Karpas-422 (cell line): ENCODE results near the gene GNG3. TPM values are rescaled to one million over a fixed set of nuclear protein-coding genes. Genes with fewer than 3 reads are reported as not detected.
A peak's percentile ranks its signal among the peaks of the same experiment; 100 is the strongest.

Experiments
- DNase-seq: peaks from one replicate; pipeline ENCODE4 v3.0.0-alpha.2; 2015
- H2AFZ ChIP-seq: fragments of 200-600 bp; sonication (generic); 2 replicates; pipeline ENCODE4 v1.6.1; 2014; ENCODE audit warnings: antibody characterized with exemption, low read length, mixed read lengths
- H3K27ac ChIP-seq: fragments of 200-600 bp; sonication (generic); 2 replicates; pipeline ENCODE4 v1.5.1; 2014; ENCODE audit warnings: mild to moderate bottlenecking, low read length, moderate library complexity
- H3K27me3 ChIP-seq: fragments of 200-600 bp; sonication (generic); 2 replicates; pipeline ENCODE4 v1.6.1; 2014; ENCODE audit warnings: low read length, mixed read lengths
- H3K36me3 ChIP-seq: fragments of 200-600 bp; sonication (generic); 2 replicates; pipeline ENCODE4 v1.6.1; 2014; ENCODE audit warnings: low read length, mixed read lengths; ENCODE audit not compliant: insufficient read depth
- H3K4me1 ChIP-seq: fragments of 200-600 bp; sonication (generic); 2 replicates; pipeline ENCODE4 v1.6.1; 2014; ENCODE audit warnings: mild to moderate bottlenecking, low read length, mixed read lengths
- H3K4me2 ChIP-seq: fragments of 200-600 bp; sonication (generic); 2 replicates; pipeline ENCODE4 v1.6.1; 2014; ENCODE audit warnings: low read length, low read depth, mild to moderate bottlenecking; ENCODE audit not compliant: poor library complexity, severe bottlenecking
- H3K4me3 ChIP-seq: fragments of 200-600 bp; sonication (generic); 2 replicates; pipeline ENCODE4 v1.5.1; 2014; ENCODE audit warnings: mild to moderate bottlenecking, antibody characterized with exemption, low read length, mixed read lengths
- H3K79me2 ChIP-seq: fragments of 200-600 bp; sonication (generic); 2 replicates; pipeline ENCODE4 v1.6.1; 2014; ENCODE audit warnings: mild to moderate bottlenecking, low read length, mixed read lengths
- H3K9ac ChIP-seq: fragments of 200-600 bp; sonication (generic); 2 replicates; pipeline ENCODE4 v1.6.0; 2014; ENCODE audit warnings: low read length
- H3K9me2 ChIP-seq: fragments of 200-600 bp; sonication (generic), shearing (Covaris generic); replicated peaks from 2 replicates; pipeline ENCODE4 v1.6.0; 2014; ENCODE audit warnings: mild to moderate bottlenecking, low read length, moderate library complexity; ENCODE audit not compliant: insufficient read depth
- H3K9me3 ChIP-seq: fragments of 300-700, 200-600 bp; sonication (generic); 2 replicates; pipeline ENCODE4 v1.6.1; 2014; ENCODE audit warnings: low read length, mixed read lengths
- H4K20me1 ChIP-seq: fragments of 200-600 bp; sonication (generic); 2 replicates; pipeline ENCODE4 v1.6.1; 2014; ENCODE audit warnings: mild to moderate bottlenecking, antibody characterized with exemption, low read length, low read depth; ENCODE audit not compliant: insufficient read depth
- total RNA-seq: library from RNA; depleted of rRNA; stranded (reverse); fragments of >200 nt; shearing (Covaris generic); gene quantifications from 2 replicates; pipeline ENCODE4 v1.2.3, GENCODE V29; 2014; ENCODE audit warnings: low replicate concordance

Gene GNG3
- total RNA-seq, 1 experiment from 2014 or later, result not detected

- H3K4me1 ChIP-seq, result peaks cover 5% of the 10 kb centered on the region
- no peaks in the 10 kb centered on the region for H3K27me3 ChIP-seq
- H3K36me3 ChIP-seq, result peaks cover 84% of the 10 kb centered on the region
- no peak overlapping the region for H3K27ac ChIP-seq
- H4K20me1 ChIP-seq, result 0 out of 2 replicates have a peak, but pooled peaks cover 4% of the 10 kb centered on the region
- no peak for DNase-seq
- no peaks in the 10 kb centered on the region for H3K9me3 ChIP-seq
- no peak overlapping the region for H2AFZ ChIP-seq
- H3K79me2 ChIP-seq, result peaks cover 62% of the 10 kb centered on the region
- no peaks in the 10 kb centered on the region for H3K9me2 ChIP-seq
- no peak overlapping the region for H3K9ac ChIP-seq
- no peak overlapping the region for H3K4me3 ChIP-seq
- H3K4me2 ChIP-seq, result no peak overlapping the region
These were observed 12.0 kb downstream of the GNG3 start for GRCh38 chr11:62719302-62719978.

DNA sequence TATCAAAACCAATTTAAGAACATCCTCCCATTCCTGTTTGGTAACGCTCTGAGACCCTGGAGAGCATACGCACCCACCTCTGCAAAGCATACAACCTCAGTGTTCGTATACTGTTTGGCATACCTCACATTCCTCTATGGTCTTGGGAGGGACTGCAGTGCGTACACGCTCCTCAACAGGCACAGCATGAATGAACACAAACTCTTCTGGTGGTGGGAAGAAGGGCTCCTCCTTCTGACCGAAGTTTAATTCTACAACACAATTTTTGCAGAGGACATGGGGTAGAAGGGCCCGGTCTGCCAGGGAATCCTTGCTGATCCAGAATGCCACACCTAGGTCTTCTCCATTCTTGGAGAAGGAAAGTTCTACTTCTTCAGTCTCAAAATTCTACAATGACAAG lies 14.5 kb downstream of the GNG3 start:
- Histone ChIP-seq H3K27ac (no peak overlapping the region), H3K4me1 (peaks cover 17% of the 10 kb centered on the region), H4K20me1 (peaks cover 25% of the 10 kb centered on the region), H3K27me3 (no peaks in the 10 kb centered on the region), H3K79me2 (peaks cover 74% of the 10 kb centered on the region), H3K9me3 (no peaks in the 10 kb centered on the region), H3K4me3 (no peak overlapping the region), H3K4me2 (no peak overlapping the region), H3K9me2 (no peaks in the 10 kb centered on the region), H3K36me3 (peaks cover 77% of the 10 kb centered on the region), H3K9ac (no peak overlapping the region), H2AFZ (no peak overlapping the region)
- no peak for DNase-seq

DNA sequence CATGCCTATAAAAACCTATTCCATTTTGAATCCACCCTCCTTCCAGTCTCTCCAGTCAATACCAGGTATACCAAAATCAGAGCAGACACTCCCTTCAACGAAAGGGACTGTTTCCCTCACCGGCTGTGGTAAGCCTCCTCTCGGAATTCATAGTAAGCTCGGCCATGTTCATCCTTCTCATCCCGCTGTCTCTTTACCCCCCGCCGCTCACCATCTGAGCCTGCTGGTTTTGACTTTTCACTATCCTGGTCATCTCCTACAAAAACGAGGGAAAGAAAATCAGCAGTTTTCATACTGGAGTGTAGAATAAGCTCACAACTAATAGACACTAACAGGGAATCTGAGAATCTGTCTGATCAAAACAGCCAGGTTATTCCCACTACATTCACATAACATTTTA lies 16.7 kb downstream of the GNG3 start:
- H2AFZ ChIP-seq, result no peak overlapping the region
- H3K9ac ChIP-seq, result peak overlapping the region; percentile 16; the same call in 1 of the 2 replicates
- H3K9me3 ChIP-seq, result no peaks in the 10 kb centered on the region
- peaks cover 17% of the 10 kb centered on the region for H3K4me1 ChIP-seq
- no peaks in the 10 kb centered on the region for H3K27me3 ChIP-seq
- H3K79me2 ChIP-seq, result peaks cover 78% of the 10 kb centered on the region
- no peaks in the 10 kb centered on the region for H3K9me2 ChIP-seq
- peaks cover 25% of the 10 kb centered on the region for H4K20me1 ChIP-seq
- peak overlapping the region; percentile 89 for H3K4me2 ChIP-seq
- H3K4me3 ChIP-seq, result peak overlapping the region; percentile 89; the same call in 1 of the 2 replicates
- DNase-seq, result no peak
- peaks cover 62% of the 10 kb centered on the region for H3K36me3 ChIP-seq
- H3K27ac ChIP-seq, result 0 out of 2 replicates have a peak overlapping the region, but pooled peaks have one; percentile 94

DNA sequence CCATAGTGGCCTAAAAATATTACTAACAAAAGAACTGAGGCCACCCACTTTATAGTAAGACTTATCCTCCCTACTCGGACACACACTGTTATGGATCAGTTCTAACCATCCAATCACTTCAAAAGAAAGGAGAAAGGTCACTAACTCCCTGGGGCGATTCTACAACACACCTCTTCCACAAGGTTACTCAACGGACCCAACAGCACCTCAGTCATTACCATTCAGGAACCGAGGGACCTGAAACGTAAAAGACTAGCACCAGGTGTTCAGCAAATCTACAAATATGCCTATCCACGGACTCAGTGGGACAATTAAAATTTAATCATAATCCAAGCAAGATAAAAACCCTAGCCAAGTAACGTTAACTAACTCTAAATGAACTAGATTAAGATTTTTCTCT lies 18.2 kb downstream of the GNG3 start:
- H3K9me2 ChIP-seq, result no peaks in the 10 kb centered on the region
- peak overlapping the region; percentile 89 for H3K4me3 ChIP-seq
- H2AFZ ChIP-seq, result no peak overlapping the region
- no peak for DNase-seq
- H3K27ac ChIP-seq, result peak overlapping the region; percentile 94
- peak overlapping the region; percentile 89 for H3K4me2 ChIP-seq
- H3K27me3 ChIP-seq, result no peaks in the 10 kb centered on the region
- H3K9ac ChIP-seq, result peak overlapping the region; percentile 90
- H3K79me2 ChIP-seq, result peaks cover 80% of the 10 kb centered on the region
- H3K9me3 ChIP-seq, result no peaks in the 10 kb centered on the region
- H4K20me1 ChIP-seq, result peaks cover 25% of the 10 kb centered on the region
- H3K4me1 ChIP-seq, result peaks cover 27% of the 10 kb centered on the region
- H3K36me3 ChIP-seq, result peaks cover 51% of the 10 kb centered on the region

GRCh38 chr11:62726156-62726914 lies 18.9 kb downstream of the GNG3 start:
- Histone ChIP-seq H3K27ac (peak overlapping the region; percentile 94), H3K9me2 (no peaks in the 10 kb centered on the region), H3K36me3 (peaks cover 45% of the 10 kb centered on the region), H3K9ac (peak overlapping the region; percentile 90), H3K79me2 (peaks cover 79% of the 10 kb centered on the region), H2AFZ (no peak overlapping the region), H3K4me1 (peaks cover 27% of the 10 kb centered on the region), H3K27me3 (no peaks in the 10 kb centered on the region), H3K9me3 (no peaks in the 10 kb centered on the region), H4K20me1 (peaks cover 25% of the 10 kb centered on the region), H3K4me2 (peak overlapping the region; percentile 89), H3K4me3 (peak overlapping the region; percentile 89)
- DNase-seq, result no peak

DNA sequence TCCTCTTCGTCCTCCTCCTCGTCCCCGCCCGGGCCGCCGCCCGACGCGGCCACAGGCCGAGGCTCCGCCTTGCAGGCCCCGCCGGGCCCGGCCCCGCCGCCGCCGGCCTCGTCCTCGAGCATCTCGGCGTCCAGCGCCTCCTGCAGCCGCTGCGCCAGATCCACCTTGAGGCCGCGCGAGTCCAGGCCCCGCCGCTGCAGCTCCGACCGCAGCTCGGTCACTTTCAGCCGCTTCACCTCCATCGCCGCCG lies 19.4 kb downstream of the GNG3 start:
- no peaks in the 10 kb centered on the region for H3K9me2 ChIP-seq
- no peaks in the 10 kb centered on the region for H3K9me3 ChIP-seq
- H3K4me3 ChIP-seq, result peak overlapping the region; percentile 89
- H3K27me3 ChIP-seq, result no peaks in the 10 kb centered on the region
- H3K27ac ChIP-seq, result peak overlapping the region; percentile 94
- DNase-seq, result no peak
- no peak overlapping the region for H2AFZ ChIP-seq
- H3K36me3 ChIP-seq, result peaks cover 40% of the 10 kb centered on the region
- peaks cover 27% of the 10 kb centered on the region for H3K4me1 ChIP-seq
- peak overlapping the region; percentile 89 for H3K4me2 ChIP-seq
- peaks cover 25% of the 10 kb centered on the region for H4K20me1 ChIP-seq
- H3K9ac ChIP-seq, result peak overlapping the region; percentile 90
- peaks cover 77% of the 10 kb centered on the region for H3K79me2 ChIP-seq

DNA sequence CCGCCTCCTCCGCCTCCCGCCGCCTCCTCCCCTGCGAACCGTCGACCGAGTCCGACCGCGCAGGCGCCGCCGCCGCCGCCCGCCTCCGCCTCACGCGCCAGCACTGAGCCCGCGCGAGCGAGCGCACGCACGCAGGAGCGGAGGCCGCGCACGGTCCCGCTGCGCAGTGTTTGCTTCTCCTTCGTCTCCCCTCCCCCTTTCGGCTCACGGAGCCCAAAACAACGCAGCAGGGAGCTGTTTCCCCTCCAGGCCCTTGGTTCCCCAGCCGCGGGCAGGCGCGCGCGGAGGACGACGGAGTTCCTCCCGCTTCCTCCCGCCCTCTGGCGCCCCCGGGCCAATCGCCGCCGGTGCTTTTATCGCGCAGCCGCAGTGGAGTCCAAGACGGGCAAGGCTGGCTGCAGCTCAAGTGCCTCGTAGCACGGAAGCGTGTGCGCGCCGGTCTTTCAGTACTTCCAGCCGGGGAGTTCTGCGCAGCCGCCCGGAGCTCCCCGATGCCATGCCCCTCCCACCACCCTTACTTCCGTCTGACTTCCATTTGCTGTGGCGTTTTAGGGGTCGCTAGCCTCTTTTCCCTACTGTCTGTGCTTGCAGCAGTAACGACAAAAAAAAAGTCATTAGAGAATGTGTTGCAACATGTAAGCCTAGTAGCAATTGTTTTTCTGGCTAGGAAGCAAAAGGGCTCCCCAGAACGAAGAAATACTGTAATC lies 19.8 kb downstream of the GNG3 start, which contains the start of gene HNRNPUL2:
TSS of gene HNRNPUL2 (minus strand) at position 293 of the 707 bp plus-strand sequence. CDS start 301 bp downstream, outside the sequence.
- peak within 1 kb of the TSS; percentile 89 for H3K4me2 ChIP-seq
- H3K4me1 ChIP-seq, result peaks cover 27% of the 10 kb centered on the region
- peak within 1 kb of the TSS; percentile 89 for H3K4me3 ChIP-seq
- peaks cover 25% of the 10 kb centered on the region for H4K20me1 ChIP-seq
- DNase-seq, result peak; percentile 100
- no peaks in the 10 kb centered on the region for H3K9me3 ChIP-seq
- H3K27ac ChIP-seq, result peak within 1 kb of the TSS; percentile 94
- H2AFZ ChIP-seq, result peak within 1 kb of the TSS; percentile 68; the same call in 1 of the 2 replicates
- H3K27me3 ChIP-seq, result no peaks in the 10 kb centered on the region
- peaks cover 72% of the 10 kb centered on the region for H3K79me2 ChIP-seq
- H3K36me3 ChIP-seq, result peaks cover 35% of the 10 kb centered on the region
- no peaks in the 10 kb centered on the region for H3K9me2 ChIP-seq
- peak within 1 kb of the TSS; percentile 90 for H3K9ac ChIP-seq

DNA sequence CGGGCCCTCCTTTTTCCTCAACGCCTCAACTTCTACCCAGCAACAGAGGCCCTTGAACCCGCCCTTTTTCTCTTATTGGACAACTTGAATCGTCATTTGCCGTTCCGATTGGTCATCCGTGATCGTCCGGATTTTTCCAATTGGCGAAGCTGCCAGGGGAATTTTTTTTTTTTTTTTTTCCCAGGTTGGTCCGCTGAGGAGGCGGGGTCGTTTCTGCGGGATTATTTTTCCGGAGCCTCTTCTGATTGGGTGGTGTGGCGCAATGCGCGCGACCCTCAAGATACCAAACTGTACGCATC lies 20.3 kb downstream of the GNG3 start:
- H3K9ac ChIP-seq, result peak overlapping the region; percentile 90
- H3K9me2 ChIP-seq, result no peaks in the 10 kb centered on the region
- H3K9me3 ChIP-seq, result no peaks in the 10 kb centered on the region
- H3K4me2 ChIP-seq, result peak overlapping the region; percentile 89
- peak; percentile 99 for DNase-seq
- peaks cover 25% of the 10 kb centered on the region for H4K20me1 ChIP-seq
- peaks cover 30% of the 10 kb centered on the region for H3K36me3 ChIP-seq
- H3K79me2 ChIP-seq, result peaks cover 67% of the 10 kb centered on the region
- H3K4me3 ChIP-seq, result peak overlapping the region; percentile 89
- peaks cover 27% of the 10 kb centered on the region for H3K4me1 ChIP-seq
- H3K27me3 ChIP-seq, result no peaks in the 10 kb centered on the region
- peak overlapping the region; percentile 68; the same call in 1 of the 2 replicates for H2AFZ ChIP-seq
- H3K27ac ChIP-seq, result peak overlapping the region; percentile 94
